GM21367 (cell line): ENCODE results near the gene SS18L1.
"Not testable (repeated sequence)": the region's sequence is repeated elsewhere in the genome, so short reads cannot be mapped to it uniquely, and the experiment has no call there.

ENCODE experiments used
- ATAC-seq: cut with Tn5 transposase; IDR thresholded peaks from one replicate; pipeline ENCODE4 v1.9.1; 2021; ENCODE audit not compliant: unreplicated experiment

The SS18L1 gene

DNA sequence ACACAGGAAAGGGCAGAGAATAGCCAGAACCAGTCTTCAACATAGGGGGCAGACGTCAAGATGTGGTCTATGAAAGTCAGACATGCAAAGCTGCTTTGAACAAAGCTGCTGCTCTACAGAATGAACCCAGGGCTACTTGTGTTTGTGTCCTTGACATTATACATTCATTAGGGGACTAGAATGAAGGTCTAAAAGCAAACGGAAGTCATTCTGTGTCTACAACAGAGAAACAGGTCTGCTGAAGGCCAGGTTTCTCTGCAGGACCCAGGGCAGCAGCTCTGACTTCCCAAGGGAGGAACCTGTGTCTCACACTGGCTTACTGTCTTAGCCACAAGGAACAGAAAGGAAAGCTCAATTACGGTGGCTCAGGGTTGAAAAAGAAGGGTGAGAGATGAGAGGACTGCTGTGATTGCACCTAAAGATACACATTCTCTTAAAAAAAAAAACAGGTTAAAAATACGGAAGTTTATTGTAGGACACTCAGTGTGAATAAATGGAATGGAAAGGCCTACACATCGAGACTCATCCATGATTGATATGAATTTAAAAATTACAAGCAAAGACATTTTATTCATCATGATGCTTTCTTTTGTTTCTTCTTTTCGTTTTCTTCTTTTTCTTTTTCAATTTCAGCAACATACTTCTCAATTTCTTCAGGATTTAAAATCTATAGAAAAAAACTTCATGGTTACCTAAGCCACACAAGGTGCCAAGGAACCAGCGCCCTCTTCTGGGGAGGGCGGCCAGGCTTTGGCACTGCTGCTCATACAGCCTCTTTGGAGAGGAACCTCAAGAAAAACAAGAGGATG, 7.1 kb upstream of the SS18L1 start:
- ATAC-seq, result no peak

DNA sequence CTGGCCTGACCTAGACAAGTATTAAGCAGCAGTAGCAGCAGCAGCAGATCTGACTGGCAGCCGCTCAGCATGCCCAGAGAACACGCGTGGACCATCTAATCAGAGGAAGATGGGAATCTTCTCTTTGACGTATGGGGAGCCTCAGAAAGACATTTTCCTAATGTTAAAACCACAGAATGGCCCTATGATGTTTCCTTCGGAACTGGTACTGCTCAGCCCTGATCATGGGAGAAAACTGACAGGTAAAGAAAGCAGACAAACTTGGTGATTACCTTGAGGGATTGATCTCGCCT, 6.5 kb upstream of the SS18L1 start:
- ATAC-seq, result no peak

DNA sequence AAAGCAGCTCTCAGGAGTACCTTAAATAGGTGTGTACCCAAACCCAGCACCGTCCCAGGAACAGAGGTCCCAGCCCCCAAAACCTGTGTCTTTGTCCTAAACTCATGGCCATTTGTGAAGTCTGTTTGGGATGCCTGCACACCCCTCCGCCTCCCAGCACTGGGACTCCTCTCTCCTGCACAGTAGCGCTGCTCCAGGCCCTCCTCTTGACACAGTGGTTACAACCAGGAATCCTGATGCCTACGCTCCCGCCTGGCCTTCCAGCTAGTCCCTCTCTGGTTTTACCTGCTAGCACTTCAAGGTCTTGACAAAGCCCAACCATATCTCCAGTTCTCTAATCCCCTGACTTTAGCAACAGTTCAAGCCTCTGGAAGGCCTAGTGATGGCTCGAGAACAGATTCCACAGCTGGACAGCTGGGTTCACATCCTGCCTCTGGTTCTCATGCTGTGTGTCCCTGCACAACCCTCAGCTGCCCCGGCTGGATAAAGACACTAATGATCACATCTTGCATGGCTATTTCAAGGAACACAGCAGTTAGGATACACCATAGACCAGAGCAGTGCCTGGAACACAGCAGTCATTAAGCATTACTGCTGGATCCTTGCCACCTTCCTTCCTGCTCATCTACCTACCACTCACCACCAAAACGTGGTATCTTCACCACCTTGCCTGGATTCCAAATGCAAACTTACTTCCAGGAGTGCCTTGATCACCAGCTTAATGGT, 5.9 kb upstream of the SS18L1 start:
- no peak for ATAC-seq

DNA sequence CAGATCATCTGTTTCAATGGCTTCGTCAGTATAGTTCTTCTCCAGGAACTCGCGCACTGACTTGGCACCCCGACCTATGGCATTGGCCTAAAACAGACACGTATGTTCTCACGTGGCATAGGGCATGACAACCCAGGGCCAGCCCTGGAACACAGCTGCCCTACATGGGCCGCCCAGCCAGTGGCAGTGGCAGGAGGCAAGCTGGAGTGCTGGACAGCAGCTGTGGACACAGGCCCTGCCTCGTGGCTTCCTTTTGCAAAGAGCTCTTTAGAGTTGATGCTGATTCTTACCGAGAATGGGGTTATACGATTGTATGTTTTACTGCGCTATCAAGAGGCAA, 5.4 kb upstream of the SS18L1 start:
- ATAC-seq, result no peak

DNA sequence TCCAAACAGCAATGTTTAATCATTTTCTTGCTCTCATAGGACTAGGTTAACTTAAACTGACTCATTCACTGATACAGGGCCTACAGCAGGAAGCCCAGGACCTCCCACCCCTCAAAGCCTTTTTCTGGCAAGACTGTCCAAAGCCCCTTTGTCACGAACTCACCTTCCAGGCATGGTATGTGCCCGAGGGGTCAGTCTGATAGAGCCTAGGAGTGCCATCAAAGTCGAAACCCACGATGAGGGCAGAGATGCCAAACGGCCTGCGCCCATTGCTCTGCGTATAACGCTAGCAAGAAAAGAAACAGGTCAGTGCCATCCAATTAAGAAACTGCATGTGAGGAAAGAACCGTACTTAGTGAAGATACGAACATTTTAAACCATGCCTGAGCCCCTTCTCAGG, 4.7 kb upstream of the SS18L1 start:
- no peak for ATAC-seq

DNA sequence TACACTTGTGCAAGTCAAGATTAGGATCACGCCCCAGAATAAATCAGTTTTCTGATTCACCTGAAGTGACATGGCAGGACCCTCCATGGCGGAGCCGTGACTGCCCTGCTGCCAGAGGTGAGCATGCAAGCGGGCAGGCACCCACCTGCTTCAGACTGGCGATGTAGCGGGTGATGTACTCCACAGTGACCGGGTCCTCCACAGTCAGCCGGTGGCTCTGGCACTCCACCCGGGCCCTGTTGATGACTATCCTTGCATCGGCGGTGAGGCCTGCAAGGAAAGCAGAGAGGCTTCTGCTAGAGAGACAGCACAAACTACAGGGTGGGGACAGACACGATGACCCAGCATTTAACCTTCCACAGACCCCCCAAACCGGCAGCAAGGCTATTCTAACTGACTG, 3.9 kb upstream of the SS18L1 start:
- ATAC-seq, result no peak

DNA sequence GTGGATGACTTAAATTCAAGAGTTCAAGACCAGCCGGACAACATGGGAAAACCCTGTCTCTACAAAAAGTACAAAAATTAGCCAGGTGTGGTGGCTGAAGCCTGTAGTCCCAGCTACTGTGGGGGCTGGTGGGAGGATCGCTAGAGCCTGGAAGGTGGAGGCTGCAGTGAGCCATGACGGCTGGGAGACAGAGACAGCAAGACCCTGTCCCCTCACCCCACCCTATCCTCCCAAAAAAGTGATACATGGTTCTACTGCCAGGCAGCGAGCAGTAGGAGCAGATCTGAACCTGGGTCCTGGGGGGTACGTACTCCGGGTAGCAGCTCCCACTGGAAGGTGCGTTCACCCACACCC, 2.5 kb upstream of the SS18L1 start:
- ATAC-seq, result no peak

DNA sequence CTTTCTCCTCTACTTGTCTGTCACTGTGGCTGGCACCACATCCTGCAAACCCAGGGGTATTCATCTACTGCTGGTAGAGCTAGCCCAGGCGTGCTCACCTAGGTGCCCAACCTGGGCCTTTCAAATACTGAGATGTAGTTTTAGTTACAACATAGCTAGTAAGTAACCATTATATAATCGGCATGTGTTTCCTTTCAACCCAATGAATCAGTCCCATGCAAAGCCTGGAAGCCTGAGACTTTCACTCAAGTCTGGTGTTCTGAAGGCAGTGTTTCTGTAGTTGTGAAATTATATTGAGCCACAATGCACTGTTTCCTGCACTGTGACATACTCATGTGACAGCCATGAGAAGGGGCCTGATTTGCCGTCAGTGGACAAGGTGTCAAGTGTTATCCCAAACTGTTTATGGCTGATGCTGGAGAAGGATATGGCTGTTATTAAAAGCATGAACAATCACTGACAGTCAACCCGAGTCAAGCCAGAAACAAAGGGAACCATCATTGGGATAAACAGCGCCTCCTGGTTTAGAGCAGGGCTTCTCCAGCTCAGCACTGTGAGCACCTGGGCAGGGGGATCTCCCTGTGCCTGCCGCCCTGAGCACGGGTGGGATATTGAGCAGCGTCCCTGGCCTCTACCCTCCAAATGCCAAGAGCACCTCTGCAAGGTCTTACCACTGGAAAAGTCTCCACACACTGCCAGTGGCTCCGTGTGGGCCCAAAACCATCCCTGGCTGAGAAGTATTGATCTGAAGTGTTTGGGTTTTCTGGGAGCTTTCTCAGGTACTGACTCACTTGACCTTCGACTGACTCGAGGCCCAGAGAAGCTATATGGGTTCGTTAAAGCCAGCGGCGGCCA, 1.9 kb upstream of the SS18L1 start:
- ATAC-seq, result no peak

DNA sequence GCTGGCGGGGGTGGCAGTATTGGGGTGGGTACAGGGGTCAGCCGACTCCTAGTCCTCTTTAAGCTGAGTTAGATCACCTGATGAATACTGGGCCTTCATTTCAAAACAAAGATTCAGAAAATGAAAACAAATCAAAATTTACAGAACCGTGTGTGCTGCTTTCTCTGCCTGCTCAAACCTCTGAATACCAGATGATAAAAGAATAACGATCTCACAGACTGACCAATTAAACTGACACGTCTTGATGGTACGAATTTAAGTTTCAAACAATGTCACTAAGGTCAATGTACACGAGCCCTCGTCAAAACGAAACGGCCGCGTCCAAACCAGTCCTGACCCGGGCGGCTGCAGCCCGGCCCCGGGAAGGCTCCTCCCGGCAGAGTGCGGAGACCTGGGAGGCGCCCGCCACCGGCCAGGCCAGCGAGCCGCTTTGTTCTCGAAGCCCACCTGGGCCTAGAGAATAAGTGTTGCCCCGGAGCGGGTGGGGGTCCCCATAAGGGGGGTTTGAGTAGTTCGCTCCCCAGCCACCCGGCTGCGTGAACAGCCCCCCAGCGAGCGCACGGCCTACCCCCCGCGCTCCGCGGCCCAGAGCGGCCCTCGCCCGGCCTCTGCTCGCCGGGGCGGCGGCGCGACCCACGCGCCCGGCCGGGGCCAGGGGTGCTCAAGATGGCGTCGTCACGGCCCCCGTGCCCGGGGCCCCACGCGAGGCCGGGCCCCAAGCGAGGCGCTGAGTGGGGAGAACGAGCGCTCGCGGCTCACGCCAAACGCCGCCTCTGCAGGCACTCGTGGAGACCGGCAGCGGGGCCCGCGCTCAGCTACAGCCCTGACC, 1.1 kb upstream of the SS18L1 start:
- peak; percentile 20 for ATAC-seq

DNA sequence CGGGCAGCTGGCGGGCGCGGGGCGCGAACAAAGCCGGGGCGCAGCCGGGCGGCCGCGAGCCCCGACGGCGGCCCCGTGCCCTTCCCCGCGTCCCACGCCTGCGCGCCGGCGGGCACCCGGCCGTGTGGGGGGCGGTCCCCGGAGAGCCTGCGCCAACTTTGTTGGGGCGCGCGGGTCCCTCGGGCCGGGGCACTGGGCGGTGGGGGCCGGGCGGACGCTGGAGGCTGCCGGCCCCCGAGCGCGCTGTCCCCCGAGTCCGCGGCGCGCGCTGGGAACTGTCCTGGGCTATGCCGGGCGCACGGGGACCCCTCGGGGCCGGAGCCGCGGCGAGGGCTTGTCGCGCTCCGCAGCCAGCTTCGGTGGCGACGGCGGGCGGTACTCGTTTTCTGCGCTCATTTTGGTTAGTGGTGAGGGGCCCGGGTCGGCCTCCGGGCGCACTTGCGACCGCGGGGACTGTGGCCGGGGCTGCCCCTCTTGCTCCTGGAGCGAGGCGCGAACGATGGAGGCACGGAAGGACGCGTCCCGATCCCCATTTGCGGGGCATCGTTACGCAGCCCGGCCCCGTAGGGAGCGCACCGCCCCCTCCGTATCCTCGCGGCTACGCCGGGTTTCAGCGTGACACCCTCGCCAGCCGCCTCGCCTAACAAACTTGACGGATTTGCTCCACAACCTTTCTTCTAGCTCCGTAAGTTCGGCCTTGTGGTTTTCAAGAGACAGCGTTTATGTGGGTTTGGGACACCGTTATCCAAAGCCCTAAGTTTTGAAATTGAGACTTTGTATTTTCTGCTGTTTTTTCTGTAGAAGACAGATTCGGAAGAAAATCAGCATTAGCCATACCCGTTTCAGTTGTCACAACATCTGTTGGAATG, 622 bp downstream of the SS18L1 start:
- peak; percentile 1 for ATAC-seq

DNA sequence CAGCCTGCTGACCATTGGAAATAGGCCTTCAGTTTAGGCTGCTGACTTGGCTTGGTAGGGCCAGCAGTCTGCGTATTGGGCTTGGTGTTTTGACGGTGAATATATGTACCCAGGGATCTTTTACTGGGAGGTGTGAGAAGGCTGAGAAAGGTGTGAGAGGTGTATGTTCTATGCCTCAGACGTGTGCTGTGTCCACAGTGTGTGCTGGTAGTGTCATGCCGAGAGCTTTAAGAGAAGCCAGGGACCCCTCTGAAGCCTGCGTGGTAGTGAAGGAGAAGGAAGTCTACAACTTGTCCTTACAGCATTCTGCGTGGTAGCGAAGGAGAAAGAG, 2.1 kb downstream of the SS18L1 start:
- ATAC-seq, result no peak

DNA sequence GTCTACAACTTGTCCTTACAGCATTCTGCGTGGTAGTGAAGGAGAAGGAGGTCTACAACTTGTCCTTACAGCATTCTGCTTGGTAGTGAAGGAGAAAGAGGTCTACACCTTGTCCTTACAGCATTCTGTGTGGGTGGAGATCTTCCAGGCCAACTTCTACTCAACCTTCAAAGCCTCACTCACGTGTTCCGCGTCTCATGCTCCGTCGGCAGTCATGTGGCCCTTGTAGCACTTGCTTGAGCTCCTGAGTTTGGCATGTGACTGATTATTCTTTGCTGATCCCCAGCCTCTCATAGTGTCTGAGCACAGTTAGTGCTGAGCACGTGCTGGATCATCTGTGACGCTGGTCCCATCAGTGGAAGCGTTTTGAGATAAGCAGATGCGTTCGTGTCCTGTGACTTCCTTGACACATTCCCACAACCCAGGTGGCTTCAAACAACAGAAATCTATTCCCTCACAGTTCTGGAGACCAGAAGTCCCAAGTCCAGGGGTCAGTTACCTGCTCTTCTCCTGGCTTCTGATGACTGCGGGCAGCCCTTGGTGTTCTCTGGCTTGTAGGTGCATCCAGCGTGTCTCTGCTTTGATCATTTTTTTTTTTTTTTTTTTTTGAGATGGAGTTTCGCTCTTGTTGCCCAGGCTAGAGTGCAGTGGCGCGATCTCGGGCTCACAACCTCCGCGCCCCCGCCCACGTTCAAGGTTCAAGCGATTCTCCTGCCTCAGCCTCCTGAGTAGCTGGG, 2.6 kb downstream of the SS18L1 start:
- ATAC-seq, result no peak

DNA sequence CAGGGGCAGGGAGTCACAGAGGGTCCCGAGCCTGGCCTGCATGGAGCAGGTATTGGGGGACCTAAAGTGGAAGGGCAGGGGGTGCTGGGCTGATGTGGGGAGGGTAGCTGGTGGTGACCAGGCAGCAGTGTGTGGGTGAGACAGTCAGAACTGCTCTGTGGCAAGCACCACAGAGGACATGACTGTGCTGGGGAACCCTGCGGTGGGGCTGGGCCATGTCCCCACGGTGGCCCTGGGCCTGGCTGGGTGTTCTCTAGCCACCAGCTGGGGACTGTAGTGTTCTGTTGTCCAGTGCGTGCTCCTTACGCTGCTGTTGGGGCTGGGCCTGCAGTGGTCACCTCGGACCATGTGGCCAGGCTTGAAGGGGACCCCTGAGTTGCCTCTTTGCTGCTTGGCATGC, 3.6 kb downstream of the SS18L1 start:
- ATAC-seq, result no peak

DNA sequence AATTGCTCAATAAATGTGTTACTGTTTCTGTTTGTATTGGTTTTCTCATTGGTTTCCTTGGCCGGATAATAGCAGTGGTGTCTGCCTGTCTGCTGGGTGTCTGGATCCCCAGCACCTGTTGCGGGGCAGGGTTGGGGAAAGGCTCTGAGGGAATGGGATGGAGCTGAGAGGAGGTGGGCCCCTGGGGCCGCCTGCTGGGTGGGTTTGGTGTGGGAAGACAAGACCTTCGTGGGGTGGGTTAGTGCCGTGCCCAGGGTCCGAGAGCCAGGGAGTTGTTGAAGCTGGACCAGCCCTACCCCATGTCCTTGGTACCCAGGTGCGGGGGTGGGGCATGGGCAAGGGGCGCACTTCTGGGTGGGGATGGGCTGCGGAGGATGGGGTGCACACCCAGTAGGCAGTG, 4.0 kb downstream of the SS18L1 start:
- ATAC-seq, result no peak

DNA sequence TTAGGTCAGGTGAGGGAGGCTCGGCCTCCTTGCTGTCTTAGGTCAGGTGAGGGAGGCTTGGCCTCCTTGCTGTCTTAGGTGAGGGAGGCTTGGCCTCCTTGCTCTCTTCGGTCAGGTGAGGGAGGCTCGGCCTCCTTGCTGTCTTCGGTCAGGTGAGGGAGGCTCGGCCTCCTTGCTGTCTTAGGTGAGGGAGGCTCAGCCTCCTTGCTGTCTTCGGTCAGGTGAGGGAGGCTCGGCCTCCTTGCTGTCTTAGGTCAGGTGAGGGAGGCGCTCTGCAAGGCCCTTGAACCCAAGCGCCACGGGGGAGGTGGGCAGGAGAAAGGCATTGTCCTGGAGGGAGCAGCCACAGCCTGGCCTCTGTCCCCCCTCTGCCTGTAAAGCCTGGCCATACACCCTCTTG, 4.8 kb downstream of the SS18L1 start:
- ATAC-seq, result not testable (repeated sequence)

DNA sequence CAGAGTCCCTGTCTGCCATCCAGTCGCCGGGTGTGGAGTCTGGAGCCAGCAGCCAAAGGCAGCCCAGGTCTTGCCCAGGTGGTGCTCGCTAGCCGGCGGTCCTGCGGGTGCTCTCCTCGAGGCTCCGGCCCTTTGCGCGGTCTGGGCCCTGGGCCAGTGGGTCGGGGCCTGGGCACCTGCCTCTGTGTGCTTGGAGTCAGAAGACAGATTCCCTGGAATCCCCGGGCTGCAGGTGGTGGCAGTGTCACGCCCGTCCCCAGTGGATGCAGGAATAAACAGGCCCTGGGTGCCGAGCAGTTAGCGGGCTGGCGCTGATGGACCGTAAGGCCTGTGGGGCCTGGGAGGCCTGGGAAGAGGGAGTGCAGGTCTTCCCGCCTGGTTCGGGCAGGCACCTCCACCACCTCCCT, 5.3 kb downstream of the SS18L1 start:
- no peak for ATAC-seq

DNA sequence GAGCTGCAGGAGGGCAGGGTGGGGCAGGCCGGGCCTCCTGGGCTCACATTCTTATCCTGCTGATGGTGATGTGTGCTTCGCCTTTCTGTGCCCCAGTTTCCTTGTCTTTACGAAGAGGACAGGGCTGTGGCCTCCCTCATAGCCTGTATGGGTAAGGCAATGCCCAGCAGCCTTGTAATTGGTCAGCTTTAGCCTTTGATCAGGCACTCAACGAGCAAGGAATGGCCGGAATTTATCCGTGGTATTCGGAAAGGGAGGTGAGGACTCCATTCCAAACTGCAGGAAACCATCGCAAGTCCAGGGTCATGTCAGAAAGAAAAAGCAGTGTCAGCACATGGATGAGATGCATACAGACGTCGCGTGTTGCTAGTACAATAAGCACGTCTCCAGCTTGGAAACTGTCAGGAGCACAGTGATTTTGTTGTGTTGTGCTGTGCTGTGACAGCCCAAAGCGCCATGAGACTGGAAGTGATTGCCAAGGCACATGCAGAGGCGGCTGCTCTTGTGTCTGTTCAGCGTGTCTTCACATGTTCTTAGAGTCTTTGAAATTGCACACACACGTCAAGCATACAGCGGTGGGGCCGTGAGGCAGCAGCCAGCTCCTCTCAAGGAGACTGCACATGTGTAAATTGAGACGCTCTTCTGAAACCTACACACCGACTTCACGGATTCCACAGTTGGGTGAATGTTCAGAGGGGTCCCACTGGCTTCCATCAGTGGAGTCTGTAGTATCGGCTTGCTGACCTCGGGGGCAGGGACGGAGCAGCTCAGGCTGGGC, 6.2 kb downstream of the SS18L1 start:
- no peak for ATAC-seq

DNA sequence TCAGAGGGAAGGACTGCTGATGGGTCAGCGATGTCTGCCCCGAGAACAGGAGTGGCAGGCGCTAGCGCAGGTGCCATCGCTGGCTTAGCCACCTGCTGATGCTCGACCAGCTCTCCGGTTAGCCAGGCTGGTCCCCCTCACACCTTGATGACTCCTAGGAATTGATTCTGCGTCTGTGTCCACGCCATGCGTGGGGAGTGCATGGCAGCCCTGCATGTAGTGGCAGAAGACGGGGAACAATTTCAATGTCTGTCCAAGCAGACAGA, 6.7 kb downstream of the SS18L1 start:
- no peak for ATAC-seq

DNA sequence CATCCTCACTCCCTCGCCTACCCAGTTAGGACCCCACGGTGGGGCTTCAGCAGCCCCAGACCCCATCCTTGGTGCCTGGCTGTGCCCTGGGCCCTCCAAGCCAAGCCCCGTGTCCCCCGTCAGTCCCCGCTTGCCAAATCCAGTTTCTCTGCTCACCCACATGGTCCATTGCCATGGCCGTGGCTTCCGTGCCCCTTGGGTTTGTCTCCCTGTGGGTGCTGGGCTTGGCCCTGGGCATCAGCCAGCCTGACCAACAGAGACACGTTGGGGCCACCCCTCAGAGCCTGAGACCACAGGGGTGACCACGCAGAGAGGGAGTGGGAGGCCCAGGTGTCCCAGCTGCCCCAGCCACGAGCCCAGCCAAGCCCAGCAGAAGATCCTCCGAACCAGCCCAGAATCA, 7.7 kb downstream of the SS18L1 start:
- ATAC-seq, result no peak
